GM19452 (cell line): Measurements from ENCODE around the gene COPS9.

Experiments
- ATAC-seq: cut with Tn5 transposase; IDR thresholded peaks from one replicate; pipeline ENCODE4 v1.9.1; 2021; ENCODE audit not compliant: unreplicated experiment

COPS9 gene

GRCh38 chr2:240166761-240167587 lies 30.9 kb upstream of the COPS9 start:
- no peak for ATAC-seq

DNA sequence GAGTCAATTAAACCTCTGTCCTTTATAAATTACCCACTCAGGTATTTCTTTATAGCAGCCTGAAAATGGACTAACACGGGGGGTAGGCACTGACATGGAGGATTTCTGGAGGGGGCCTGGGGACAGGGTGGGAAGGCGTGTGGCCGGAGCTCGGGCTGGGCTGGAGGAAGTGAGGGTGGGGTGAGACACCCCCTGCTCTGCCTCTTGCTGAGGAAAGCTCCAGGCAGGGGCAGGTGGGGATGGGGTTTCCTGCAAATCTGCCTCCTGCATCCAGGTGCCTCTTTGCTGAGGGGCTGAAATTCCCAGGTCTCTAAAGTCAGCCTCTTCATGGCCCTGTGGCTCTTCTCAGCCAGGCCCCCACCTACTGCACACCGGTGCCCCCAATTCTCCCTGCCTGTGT lies 30.1 kb upstream of the COPS9 start:
- no peak for ATAC-seq

- ATAC-seq = no peak
Observed at GRCh38 chr2:240165661-240166060, 29.6 kb upstream of the COPS9 start.

DNA sequence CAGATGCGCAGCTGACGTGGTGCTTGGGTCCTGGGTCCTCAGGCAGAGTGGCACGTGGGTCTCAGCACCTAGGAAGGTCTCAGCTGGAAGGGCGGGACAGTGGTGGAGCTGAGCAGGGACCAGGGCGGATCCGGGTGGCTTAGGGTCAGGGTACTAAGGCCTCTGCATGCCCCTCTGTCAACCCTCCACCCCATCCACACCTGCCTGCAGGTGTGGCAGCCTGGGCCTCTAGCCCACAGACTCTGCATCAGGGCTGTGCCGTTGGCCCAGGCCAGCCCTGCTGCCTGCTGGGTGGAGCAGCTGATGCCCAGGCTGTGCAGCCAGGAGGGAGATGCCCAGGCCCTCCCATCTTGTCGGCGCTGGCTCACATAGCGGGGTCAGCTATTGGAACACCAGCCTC lies 28.9 kb upstream of the COPS9 start:
- ATAC-seq = no peak

DNA sequence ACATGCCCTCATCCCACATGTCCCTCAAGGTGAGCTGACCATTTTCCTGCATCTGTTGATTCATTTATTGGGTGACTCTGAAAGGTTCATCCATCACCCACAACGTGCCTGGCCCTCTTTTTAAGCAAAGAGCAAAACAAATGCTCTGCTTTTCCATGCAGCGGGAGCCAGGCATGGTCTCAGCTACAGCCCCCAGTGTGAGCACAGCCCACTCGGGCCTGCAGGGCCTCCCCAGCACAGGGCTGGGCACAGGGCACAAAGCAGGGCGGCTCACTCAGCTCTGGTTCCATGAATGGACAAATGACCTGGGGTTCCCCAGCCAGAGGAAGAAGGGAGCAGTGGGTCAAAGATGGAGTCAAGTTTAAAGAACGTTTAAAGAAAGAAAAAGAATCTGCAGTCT lies 28.5 kb upstream of the COPS9 start:
- no peak for ATAC-seq

- ATAC-seq = no peak
Observed at GRCh38 chr2:240163844-240164574, 27.9 kb upstream of the COPS9 start.

DNA sequence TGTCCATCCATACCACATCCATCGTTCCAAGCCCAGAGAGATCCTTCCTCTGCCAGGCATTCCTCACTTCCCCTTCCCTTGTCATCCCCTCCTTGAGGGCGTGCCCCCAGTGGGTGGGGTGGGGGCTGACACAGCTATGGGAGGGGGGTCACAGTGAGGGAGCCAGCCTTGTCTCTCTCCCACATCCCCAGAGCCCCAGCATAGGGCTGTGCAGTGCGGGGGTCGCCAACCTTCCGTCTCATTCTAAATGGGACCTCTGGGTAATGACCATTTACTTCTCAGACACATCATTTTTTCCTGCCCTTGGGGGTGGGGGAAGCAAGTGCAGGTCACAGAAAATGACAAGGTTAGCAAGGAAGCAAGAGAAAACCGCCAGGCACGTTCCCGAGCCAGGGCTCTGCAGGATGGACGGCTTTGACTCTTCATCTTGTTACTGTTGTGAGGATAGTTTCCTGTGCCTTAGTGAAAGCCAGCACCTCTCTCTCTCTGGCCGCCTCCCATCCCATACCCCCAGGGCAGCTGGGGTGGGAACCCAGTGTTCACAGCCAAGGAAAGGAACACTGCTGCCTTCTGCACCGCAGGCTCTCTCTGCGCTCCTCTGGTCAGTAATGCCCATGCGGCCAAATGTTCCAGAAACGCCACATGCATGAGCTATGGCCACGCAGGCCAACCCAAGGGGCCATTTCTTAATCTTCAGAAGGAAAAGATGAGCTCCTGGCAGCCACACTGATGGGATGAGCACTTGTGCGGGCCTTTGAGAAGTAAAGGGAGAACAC lies 27.0 kb upstream of the COPS9 start:
- ATAC-seq = no peak

GRCh38 chr2:240162531-240162930 lies 26.4 kb upstream of the COPS9 start:
- no peak for ATAC-seq

GRCh38 chr2:240162032-240162431 lies 25.9 kb upstream of the COPS9 start:
- ATAC-seq = no peak

GRCh38 chr2:240161087-240161750 lies 25.1 kb upstream of the COPS9 start:
- no peak for ATAC-seq

DNA sequence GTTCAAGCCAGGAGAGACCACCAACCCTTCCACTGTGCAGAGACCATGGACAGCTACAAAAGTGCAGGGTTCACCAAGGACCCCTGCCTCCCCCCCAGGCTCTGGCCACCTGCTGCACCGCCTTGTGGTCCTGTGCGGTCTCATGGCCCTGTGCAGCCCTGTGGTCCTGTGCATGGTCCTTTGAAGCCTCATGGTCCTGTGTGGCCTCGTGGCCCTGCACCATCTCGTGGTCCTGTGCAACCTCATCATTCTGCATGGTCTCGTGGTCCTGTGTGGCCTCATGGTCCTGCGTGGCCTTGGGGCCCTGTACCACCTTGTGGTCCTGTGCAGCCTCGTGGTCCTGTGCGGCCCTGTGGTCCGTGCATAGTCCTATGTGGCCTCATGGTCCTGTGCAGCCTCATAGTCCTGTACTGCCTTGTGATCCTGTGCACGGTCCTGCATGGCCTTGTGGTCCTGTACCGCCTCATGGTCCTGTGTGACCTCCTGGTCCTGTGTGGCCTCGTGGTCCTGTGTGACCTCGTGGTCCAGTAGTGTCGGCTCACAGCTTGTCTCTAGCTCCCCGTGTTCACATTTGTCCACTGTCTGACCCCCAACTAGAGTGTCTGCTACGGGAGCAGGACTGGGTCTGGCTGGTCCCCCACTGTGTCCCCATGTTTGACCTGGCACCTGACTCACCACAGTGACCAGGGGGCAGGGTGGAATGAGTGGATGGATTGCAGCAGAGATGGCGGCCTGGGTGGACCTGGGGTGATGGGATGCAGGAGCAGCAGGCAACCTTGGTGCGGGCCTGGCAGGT lies 24.4 kb upstream of the COPS9 start:
- no peak for ATAC-seq

DNA sequence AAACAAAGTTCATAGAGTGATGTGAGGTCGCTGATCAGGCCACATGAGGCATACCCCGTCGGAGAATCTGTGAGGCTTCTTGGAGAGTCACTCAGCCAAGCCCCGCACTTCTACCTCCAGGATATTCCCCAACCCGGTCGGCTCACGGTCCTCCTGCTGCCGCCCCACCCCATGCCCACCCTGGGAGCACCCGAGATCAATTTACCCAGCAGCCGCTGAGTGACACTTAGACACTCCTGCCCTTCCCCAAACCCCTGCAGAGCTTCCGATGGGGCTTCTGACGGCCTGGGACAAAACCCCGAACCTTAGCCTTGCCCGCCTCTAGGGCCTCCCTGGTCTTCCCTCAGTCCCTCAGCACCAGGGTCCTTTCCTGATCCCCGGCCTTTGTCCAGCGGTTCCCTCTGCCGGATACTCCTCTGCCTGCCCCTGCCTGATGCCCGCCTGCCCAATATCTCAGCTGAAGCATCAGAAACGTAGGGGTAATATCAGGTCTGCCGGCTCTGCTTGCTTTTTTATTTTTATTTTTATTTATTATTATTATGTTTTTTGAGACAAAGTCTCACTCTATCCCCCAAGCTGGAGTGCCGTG lies 23.2 kb upstream of the COPS9 start:
- ATAC-seq = no peak

GRCh38 chr2:240157147-240157470 lies 21.0 kb upstream of the COPS9 start:
- ATAC-seq = no peak

- no peak for ATAC-seq
Observed at GRCh38 chr2:240156435-240157146, 20.5 kb upstream of the COPS9 start.

DNA sequence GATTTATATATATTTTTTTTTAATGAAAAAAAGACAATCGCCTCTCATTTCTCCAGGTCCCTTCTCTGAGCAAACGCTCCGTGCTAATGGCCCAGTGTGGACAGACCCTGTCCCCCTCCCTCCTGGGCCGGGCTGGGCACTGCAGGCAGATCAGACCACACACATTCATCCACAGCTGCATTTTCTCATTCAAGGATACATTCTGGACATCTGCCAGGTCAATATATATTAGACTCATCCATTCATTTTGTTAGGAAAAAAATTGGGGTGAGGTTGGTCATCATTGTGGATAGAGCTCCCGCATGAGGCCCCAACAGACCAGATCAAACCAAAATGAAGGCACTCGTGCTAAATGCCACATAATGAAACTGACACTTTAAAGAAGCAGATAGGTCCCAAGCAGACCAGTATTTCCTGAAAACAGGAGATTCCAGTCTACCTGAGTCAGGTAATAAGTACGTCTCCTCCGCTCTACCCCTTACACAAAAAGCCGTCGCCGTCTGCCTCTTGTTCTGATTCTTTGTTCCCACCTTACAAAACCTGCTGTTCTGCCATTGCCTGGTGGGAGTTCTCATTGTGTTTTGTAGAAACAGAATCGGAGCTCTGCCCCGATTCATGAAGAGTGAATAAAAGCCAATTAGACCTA lies 19.8 kb upstream of the COPS9 start:
- no peak for ATAC-seq

- ATAC-seq = no peak
Observed at GRCh38 chr2:240155048-240155744, 19.1 kb upstream of the COPS9 start.

DNA sequence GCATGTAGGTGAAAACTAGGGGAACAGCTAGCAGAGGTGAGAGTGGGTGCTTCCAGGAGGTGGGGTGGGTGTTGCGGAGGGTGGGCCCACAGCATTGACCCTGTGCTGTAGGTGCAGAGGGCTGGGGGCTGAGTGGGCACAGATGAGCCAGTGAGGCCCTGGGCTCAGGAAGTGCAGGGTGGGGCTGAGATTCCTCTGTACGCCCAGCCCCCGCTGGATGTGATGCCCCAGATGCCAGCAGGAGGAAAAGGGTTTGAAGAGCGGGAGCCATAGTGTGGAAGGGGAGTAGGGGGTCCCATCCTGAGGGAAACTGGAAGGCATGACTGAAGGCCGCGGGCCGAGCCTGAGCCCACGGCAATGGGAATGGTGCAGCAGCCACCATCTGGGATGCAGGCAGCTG lies 18.5 kb upstream of the COPS9 start:
- ATAC-seq = no peak

- no peak for ATAC-seq
Observed at GRCh38 chr2:240153418-240153817, 17.3 kb upstream of the COPS9 start.
